Neutrophil (primary cell): ENCODE results near the gene TMBIM1.

Source experiments
- H3K27ac ChIP-seq: fragments of 200-600 bp; sonication (generic); 2 replicates; pipeline ENCODE4 v1.5.1; 2016; ENCODE audit warnings: mild to moderate bottlenecking, moderate library complexity
- H3K27me3 ChIP-seq: fragments of 200-600 bp; sonication (generic); 2 replicates; pipeline ENCODE4 v1.6.0; 2016; ENCODE audit warnings: mild to moderate bottlenecking
- H3K36me3 ChIP-seq: fragments of 200-600 bp; sonication (generic); 2 replicates; pipeline ENCODE4 v1.5.1; 2017
- H3K4me1 ChIP-seq, 2 experiments: fragments of 200-600 bp in 1 of 2; sonication (generic) in 1 of 2; 1 replicate in 1 of 2; 2 replicates in 1 of 2; pipeline versions ENCODE4 v1.5.1 to v1.6.1; 2013 to 2016; ENCODE audit warnings: low read depth in 1 of 2, low read length in 1 of 2, mild to moderate bottlenecking in 1 of 2, moderate library complexity in 1 of 2; ENCODE audit not compliant: control insufficient read depth in 1 of 2, insufficient read depth in 1 of 2
- H3K4me3 ChIP-seq, 2 experiments: fragments of 200-600 bp in 1 of 2; sonication (generic) in 1 of 2; 1 replicate in 1 of 2; 2 replicates in 1 of 2; pipeline ENCODE4 v1.5.1; 2013 to 2016; ENCODE audit warnings: low read depth in 1 of 2, low read length in 1 of 2, mild to moderate bottlenecking in 1 of 2, moderate library complexity in 1 of 2
- H3K9me3 ChIP-seq: fragments of 200-600 bp; sonication (generic); 2 replicates; pipeline ENCODE4 v1.5.1; 2016
- CTCF ChIP-seq: fragments of 200-600 bp; sonication (generic); IDR thresholded peaks from 2 replicates; pipeline ENCODE4 v1.5.1; 2016; ENCODE audit warnings: antibody characterized with exemption

TMBIM1 gene

GRCh38 chr2:218327451-218328210, 35.3 kb upstream of the TMBIM1 start:
- H3K27me3 ChIP-seq, result peaks cover 8% of the 10 kb centered on the region
- H3K27ac ChIP-seq, result peak overlapping the region; percentile 67
- H3K4me1 ChIP-seq, result peaks cover 65 to 76% of the 10 kb centered on the region in 2 experiments
- no peak overlapping the region for H3K4me3 ChIP-seq
- no peaks in the 10 kb centered on the region for H3K9me3 ChIP-seq
- no peak for TF ChIP-seq CTCF
- no peaks in the 10 kb centered on the region for H3K36me3 ChIP-seq

DNA sequence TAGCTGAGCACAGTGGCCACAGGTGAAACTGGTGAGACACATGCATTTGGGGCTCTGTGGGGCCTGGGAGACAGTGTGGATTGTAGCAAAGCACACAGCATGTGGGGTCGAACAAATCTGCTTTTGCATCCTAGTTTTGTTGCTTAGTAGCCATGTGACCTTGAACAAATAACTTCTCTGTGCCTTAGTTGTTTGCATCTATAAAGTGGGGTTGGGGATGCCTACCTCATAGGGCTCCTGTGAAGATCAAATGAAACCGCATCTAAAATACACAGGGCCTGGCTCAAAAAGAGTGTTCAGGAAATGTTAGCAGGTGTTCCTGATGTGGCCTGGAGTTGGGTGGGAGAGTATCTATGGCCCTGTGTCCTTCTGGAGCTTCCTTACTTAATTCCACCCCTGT, 34.0 kb upstream of the TMBIM1 start:
- Histone ChIP-seq H3K27me3 (peaks cover 8% of the 10 kb centered on the region), H3K36me3 (no peaks in the 10 kb centered on the region), H3K27ac (no peak overlapping the region), H3K4me3 (no peak overlapping the region), H3K4me1 (peaks cover 57 to 70% of the 10 kb centered on the region in 2 experiments), H3K9me3 (no peaks in the 10 kb centered on the region)
- TF ChIP-seq CTCF, result no peak

DNA sequence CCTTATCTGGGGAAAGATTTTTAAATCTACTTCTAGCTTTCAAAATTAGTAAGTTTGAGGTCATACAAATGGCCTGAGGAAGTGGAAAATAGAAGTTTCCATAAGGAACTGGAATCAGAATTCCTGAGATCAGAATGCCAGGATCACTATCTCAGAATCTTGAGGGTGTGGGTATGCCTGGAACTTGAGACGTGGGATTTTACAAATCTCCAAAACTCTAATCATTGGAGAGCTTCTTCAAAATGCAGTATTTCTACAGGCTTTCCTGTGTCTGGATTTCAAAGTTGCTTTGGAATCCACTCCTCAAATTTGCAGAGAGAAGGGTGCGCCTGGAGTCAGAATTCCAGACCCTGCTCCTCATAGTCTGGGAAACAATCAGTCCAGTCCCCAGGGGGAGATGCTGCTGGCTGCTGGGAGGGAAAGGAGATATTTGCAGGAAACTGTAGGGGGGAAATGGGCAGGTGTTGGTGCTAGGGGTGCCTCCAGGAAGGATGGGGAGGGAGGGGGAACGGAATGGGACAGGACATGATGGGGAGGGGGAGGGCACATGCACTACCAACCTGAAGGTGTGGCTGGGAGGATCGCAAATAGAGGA, 33.4 kb upstream of the TMBIM1 start:
- Histone ChIP-seq H3K4me3 (no peak overlapping the region), H3K9me3 (no peaks in the 10 kb centered on the region), H3K36me3 (no peaks in the 10 kb centered on the region), H3K27me3 (peaks cover 8% of the 10 kb centered on the region), H3K27ac (no peak overlapping the region), H3K4me1 (peaks cover 57 to 68% of the 10 kb centered on the region in 2 experiments)
- TF ChIP-seq CTCF, result no peak

DNA sequence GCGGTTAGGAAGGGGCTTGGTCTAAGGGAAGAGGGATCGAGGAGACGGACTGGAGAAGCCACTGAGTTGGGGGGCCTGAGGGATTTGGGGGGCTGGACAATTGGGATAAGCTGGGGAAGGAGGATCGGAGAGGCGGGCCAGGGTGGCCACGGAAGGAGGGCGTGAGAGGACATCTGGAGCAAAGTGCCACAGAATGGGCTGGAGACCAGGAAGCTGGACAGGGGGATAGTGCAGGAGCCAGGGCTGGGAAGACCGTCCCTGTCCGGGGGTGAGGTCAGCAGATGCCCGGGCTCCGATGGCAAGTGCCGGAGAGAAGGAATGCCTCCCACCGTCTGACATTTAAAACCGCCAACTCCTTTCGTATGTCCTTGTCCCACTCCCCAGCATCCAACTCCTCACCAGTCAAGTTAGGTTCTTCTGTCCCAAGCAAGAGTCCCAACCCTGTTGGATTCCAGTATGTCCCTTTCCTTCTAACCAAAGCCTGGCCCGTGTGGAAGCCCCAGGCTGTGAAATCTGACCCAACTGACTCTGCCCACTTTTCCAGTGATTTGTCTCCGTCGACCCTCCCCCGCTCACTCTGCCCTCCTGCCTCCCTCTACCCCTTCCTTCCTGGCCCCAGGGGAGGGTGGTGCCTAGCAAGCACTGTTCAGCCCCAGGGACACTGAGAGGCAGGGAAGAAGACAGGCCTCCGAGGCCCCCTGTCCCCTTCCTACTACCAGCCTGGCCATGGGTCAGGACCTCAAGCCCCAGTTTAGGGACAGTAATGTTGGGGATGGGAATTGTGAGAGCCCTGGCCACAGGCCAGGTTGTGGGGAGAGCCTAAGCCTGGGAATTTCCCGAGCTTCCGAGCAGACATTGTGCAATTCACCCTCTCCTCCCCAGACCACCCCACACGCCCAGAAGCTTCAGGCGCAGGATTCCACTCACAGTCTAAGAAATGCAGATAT, 31.5 kb upstream of the TMBIM1 start:
- H3K36me3 ChIP-seq, result no peaks in the 10 kb centered on the region
- peak overlapping the region; percentile 69 to 89 for H3K4me3 ChIP-seq
- H3K9me3 ChIP-seq, result no peaks in the 10 kb centered on the region
- H3K4me1 ChIP-seq, result peaks cover 44 to 50% of the 10 kb centered on the region in 2 experiments
- TF ChIP-seq CTCF, result no peak
- peaks cover 8% of the 10 kb centered on the region for H3K27me3 ChIP-seq
- H3K27ac ChIP-seq, result peak overlapping the region; percentile 68

DNA sequence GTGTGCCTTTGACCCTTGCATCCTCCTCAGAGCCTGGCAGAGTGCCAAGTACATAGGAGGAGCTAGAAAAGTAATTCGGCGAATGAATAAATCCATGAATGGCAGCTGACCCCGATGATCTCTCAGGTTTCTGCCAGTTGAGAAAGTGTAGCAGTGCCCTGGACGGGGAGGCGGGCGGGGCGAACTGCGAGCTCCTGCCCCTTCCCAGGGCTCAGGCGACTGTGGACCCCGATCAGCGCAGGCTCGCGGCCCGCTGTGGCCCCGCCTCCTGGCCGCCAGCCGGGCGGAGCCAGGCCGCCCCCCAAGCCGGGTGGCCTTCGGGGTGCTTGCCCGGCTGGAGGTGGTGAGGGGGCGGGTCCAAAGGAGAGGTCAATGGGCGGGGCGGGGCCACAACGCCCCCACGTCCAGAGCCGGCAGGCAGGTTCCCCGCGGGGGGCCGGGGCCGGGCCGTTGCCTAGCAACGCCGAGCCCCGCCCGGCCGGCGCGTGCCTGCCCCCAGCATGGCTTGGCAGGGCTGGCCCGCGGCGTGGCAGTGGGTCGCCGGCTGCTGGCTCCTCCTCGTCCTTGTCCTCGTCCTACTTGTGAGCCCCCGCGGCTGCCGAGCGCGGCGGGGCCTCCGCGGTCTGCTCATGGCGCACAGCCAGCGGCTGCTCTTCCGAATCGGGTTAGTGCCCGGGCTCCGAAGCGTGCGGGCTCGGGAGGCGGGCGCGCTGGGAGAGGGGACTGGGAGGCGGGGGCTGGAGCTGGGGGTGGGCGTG, 30.6 kb upstream of the TMBIM1 start:
- Histone ChIP-seq H3K36me3 (no peaks in the 10 kb centered on the region), H3K4me1 (peaks cover 36 to 41% of the 10 kb centered on the region in 2 experiments), H3K4me3 (peak overlapping the region; percentile 69 to 89), H3K9me3 (no peaks in the 10 kb centered on the region), H3K27ac (peak overlapping the region; percentile 68), H3K27me3 (peaks cover 8% of the 10 kb centered on the region)
- TF ChIP-seq CTCF, result no peak
